ENCODE measurements around the gene MBNL2.

MBNL2 gene

DNA sequence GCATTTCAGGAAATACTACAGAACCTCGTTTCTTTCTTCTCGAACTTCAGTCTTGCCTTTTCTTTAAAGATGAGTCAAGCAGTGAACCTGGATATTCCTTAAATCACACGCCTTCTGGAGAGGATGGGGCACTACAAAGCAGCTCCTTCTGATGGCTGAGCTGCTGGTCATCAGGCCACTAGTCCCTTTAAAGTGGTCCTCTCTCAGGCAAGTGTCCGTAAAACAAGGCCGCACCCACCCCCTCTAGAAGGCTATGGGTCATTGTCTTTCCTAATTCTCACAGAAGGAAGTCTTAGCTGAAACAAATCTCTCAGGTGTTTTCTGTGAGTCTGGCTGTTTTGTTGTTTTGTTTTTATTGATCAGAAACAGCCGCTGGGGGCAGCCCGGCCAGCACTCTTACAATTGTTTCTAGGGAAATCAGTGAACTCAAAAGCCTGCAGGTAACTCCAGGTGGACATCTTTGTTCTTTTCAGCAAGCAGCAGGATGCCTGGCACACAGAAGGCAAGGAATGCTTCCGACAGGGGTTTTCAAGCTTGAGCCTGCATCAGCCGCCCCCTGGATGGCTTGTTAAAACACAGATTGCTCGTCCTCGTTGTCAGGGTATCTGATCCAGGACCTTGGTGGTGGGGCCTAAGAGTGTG lies 45.4 kb downstream of the MBNL2 start:
- peak overlapping the region; percentile 10 for H3K27ac ChIP-seq (ENCODE audit: low read depth, low read length)
- peaks cover 50% of the 10 kb centered on the region for H3K4me1 ChIP-seq (ENCODE audit: insufficient read depth, low read length)
- H3K36me3 ChIP-seq (ENCODE audit: insufficient read depth, low read length) = peaks cover 6% of the 10 kb centered on the region
- H3K27me3 ChIP-seq (ENCODE audit: control insufficient read depth in 1 of 2, insufficient read depth in 2 of 2, low read length in 2 of 2) = no peaks in the 10 kb centered on the region
- H3K9ac ChIP-seq (ENCODE audit: low read length) = no peak overlapping the region
- no peak overlapping the region for H3K4me3 ChIP-seq (ENCODE audit: low read depth in 1 of 2, low read length in 2 of 2)
- no peaks in the 10 kb centered on the region for H3K9me3 ChIP-seq (ENCODE audit: low read length)

DNA sequence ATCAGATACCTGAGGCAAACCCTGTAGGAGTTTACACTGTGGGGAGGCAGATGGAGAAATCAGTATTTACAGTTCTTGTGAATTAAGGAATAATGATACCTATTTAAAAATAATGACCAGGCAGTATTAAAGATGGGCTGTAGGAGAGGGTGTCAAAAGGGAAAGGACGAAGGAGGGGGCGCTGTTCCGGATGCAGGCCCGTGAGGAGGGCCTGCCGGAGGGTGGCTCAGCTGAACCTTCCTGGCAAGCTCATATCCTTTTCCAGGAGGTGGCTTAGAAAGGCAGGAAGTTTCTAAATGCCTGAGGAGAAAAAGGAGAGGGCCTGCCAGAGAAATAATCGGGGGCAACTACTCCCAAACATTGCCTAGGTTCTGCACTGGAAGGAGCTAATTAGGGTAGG lies 46.6 kb downstream of the MBNL2 start:
- Histone ChIP-seq H3K4me3 (ENCODE audit: low read depth in 1 of 2, low read length in 2 of 2) (peak overlapping the region in 1 of 2 donors; percentile 3), H3K9ac (ENCODE audit: low read length) (no peak overlapping the region), H3K4me1 (ENCODE audit: insufficient read depth, low read length) (peaks cover 59% of the 10 kb centered on the region), H3K9me3 (ENCODE audit: low read length) (no peaks in the 10 kb centered on the region), H3K27me3 (ENCODE audit: control insufficient read depth in 1 of 2, insufficient read depth in 2 of 2, low read length in 2 of 2) (no peaks in the 10 kb centered on the region), H3K36me3 (ENCODE audit: insufficient read depth, low read length) (peaks cover 6% of the 10 kb centered on the region), H3K27ac (ENCODE audit: low read depth, low read length) (peak overlapping the region; percentile 46)

DNA sequence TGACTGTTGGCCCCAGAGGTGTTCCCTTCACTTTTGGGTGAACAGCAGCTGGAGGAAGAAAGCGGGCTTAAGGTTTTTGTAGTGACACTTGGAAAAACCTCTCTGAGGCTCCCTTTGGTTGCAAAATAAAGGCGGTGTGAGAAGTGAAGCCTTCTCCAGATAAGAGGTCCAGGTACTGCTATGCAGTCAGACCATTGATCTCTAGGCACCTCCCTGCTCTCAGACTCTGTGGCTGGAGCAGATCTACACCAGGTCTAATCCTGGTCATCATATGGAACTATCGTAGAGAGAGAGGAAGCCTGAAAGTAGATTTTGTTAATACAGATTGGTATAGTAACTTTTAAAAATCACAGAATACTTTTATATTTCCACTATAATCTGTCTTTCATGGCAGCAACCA lies 47.5 kb downstream of the MBNL2 start:
- Histone ChIP-seq H3K27me3 (ENCODE audit: control insufficient read depth in 1 of 2, insufficient read depth in 2 of 2, low read length in 2 of 2) (no peaks in the 10 kb centered on the region), H3K4me1 (ENCODE audit: insufficient read depth, low read length) (peaks cover 65% of the 10 kb centered on the region), H3K36me3 (ENCODE audit: insufficient read depth, low read length) (peaks cover 6% of the 10 kb centered on the region), H3K4me3 (ENCODE audit: low read depth in 1 of 2, low read length in 2 of 2) (no peak overlapping the region), H3K27ac (ENCODE audit: low read depth, low read length) (no peak overlapping the region), H3K9me3 (ENCODE audit: low read length) (no peaks in the 10 kb centered on the region), H3K9ac (ENCODE audit: low read length) (no peak overlapping the region)

DNA sequence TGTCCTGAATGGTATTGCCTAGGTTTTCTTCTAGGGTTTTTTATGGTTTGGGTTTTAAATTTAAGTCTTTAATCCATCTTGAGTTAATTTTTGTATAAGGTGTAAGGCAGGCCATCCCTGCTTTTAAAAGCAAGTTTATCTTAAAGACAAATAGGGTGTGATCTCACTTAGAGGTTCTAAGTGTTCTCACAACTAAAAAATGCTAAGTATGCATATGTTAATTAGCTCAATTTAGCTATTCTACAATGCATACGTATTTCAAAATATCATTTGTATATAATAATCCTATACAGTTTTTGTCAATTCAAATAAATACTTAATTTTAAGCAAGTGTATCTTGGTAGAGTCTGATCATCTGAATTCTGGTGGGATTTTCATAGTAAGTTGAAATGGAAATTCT lies 50.4 kb downstream of the MBNL2 start:
- Histone ChIP-seq H3K4me3 (ENCODE audit: low read depth in 1 of 2, low read length in 2 of 2) (no peak overlapping the region), H3K27ac (ENCODE audit: low read depth, low read length) (no peak overlapping the region), H3K9ac (ENCODE audit: low read length) (no peak overlapping the region), H3K9me3 (ENCODE audit: low read length) (no peaks in the 10 kb centered on the region), H3K4me1 (ENCODE audit: insufficient read depth, low read length) (peaks cover 67% of the 10 kb centered on the region), H3K27me3 (ENCODE audit: control insufficient read depth in 1 of 2, insufficient read depth in 2 of 2, low read length in 2 of 2) (no peaks in the 10 kb centered on the region), H3K36me3 (ENCODE audit: insufficient read depth, low read length) (peaks cover 16% of the 10 kb centered on the region)

DNA sequence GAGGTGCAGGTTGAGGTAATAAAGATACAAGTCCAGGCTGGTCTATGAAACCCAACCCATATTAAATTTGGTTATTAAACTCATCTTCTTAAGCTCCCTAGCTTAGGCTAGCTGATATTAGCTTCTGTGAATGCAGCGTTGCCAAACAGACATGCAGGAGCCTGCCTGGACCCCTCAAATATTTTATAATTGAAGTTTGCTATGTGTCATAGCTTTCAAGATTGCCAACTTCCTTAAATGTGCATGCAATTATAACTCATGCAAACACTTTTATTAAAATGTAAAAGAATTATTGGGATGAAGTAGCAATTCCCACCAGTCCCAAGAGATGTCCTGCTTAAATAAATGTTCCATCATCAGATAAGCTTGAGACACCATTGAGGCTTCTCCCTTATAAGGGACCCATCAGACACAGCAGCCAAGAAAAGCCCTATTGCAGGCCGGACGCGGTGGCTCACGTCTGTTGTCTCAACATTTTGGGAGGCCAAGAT lies 51.3 kb downstream of the MBNL2 start:
- Histone ChIP-seq H3K27ac (ENCODE audit: low read depth, low read length) (peak overlapping the region; percentile 57), H3K27me3 (ENCODE audit: control insufficient read depth in 1 of 2, insufficient read depth in 2 of 2, low read length in 2 of 2) (no peaks in the 10 kb centered on the region), H3K4me1 (ENCODE audit: insufficient read depth, low read length) (peaks cover 65% of the 10 kb centered on the region), H3K9me3 (ENCODE audit: low read length) (no peaks in the 10 kb centered on the region), H3K4me3 (ENCODE audit: low read depth in 1 of 2, low read length in 2 of 2) (no peak overlapping the region), H3K9ac (ENCODE audit: low read length) (no peak overlapping the region), H3K36me3 (ENCODE audit: insufficient read depth, low read length) (peaks cover 12% of the 10 kb centered on the region)

DNA sequence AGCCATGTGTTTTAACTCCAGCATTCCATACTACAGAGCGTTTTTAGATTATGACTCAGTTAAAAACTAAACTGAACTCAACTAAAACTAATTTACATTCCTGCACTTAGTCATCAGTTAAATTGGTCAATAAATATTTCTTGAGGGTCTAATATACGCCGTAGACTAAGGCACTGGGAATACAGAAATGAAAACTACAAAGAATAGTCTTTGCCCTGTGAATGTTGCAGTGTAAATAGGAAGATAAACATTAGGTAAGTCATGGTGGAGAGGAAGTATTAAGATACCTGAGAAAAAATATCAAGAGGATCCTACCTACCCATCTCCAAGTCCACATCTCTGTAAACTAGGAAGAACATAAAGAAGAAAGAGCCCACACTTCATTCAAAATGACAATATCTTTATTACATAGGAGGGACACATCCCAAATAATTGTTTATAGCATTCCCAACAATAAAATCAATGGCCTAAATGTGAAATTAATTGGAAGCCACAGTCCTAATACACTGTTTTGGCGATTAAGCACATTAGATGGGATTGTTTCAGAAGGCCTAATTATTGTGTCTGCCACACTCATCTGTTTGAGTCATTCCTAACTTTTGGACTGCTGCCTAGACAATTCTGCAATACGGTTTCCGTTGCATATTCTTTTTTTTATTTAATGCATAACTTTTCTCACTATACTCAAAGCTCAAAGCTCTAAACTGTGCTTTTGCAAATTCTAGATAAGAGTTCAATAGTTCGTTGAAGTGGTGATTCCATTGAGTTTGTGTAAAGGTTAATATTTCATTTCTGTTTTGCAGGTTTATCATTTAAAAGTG lies 52.9 kb downstream of the MBNL2 start:
- H3K9me3 ChIP-seq (ENCODE audit: low read length) = no peaks in the 10 kb centered on the region
- H3K9ac ChIP-seq (ENCODE audit: low read length) = no peak overlapping the region
- no peak overlapping the region for H3K4me3 ChIP-seq (ENCODE audit: low read depth in 1 of 2, low read length in 2 of 2)
- peak overlapping the region; percentile 67 for H3K27ac ChIP-seq (ENCODE audit: low read depth, low read length)
- peaks cover 64% of the 10 kb centered on the region for H3K4me1 ChIP-seq (ENCODE audit: insufficient read depth, low read length)
- peaks cover 12% of the 10 kb centered on the region for H3K36me3 ChIP-seq (ENCODE audit: insufficient read depth, low read length)
- no peaks in the 10 kb centered on the region for H3K27me3 ChIP-seq (ENCODE audit: control insufficient read depth in 1 of 2, insufficient read depth in 2 of 2, low read length in 2 of 2)

DNA sequence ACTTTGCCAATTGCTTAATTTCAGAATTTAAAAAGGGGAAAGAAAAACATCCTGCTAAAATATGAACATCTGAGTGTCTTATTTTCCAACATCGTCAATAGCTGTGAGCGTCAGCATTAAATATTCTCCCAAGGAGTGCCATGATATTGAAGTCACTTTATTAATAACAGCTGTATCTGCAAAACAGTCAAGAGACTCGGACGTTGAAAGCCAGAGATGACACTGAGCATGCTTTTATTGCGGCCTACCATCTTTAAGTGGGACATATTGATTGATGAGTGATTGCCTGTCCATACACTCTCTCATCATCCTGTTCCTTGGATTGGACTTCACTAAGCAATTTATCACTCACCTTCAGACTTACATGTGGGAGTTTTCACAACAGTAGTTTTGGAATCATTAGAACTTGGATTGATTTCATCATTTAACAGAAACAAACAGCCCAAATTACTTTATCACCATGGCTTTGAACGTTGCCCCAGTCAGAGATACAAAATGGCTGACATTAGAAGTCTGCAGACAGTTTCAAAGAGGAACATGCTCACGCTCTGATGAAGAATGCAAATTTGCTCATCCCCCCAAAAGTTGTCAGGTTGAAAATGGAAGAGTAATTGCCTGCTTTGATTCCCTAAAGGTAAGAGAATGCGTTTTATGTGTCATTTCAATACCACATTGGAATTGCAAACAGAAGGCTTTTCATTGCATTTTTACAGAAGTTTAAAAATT lies 53.8 kb downstream of the MBNL2 start:
- Histone ChIP-seq H3K9me3 (ENCODE audit: low read length) (no peaks in the 10 kb centered on the region), H3K9ac (ENCODE audit: low read length) (no peak overlapping the region), H3K27me3 (ENCODE audit: control insufficient read depth in 1 of 2, insufficient read depth in 2 of 2, low read length in 2 of 2) (no peaks in the 10 kb centered on the region), H3K4me1 (ENCODE audit: insufficient read depth, low read length) (peaks cover 73% of the 10 kb centered on the region), H3K4me3 (ENCODE audit: low read depth in 1 of 2, low read length in 2 of 2) (no peak overlapping the region), H3K27ac (ENCODE audit: low read depth, low read length) (peak overlapping the region; percentile 67), H3K36me3 (ENCODE audit: insufficient read depth, low read length) (peaks cover 12% of the 10 kb centered on the region)

DNA sequence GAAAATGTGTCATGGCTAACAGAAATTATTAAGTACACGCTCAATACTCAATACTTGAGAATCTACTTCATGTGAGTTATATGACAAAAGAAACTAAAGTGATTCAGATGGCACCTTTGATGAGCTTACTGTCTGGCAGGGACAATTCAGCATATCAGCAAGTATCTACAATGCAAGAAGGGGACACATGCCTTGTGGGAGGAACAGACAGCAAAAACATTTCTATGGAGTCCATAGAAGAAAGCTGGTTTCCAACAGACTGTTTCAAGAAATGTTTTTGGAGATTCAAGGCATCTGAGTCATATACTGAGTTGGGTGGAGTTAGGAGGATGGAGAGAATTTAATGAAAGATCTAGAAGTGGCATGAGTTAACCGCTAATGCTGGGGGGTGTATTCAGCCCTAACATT lies 54.7 kb downstream of the MBNL2 start:
- Histone ChIP-seq H3K9ac (ENCODE audit: low read length) (no peak overlapping the region), H3K4me3 (ENCODE audit: low read depth in 1 of 2, low read length in 2 of 2) (no peak overlapping the region), H3K27me3 (ENCODE audit: control insufficient read depth in 1 of 2, insufficient read depth in 2 of 2, low read length in 2 of 2) (no peaks in the 10 kb centered on the region), H3K4me1 (ENCODE audit: insufficient read depth, low read length) (peaks cover 82% of the 10 kb centered on the region), H3K9me3 (ENCODE audit: low read length) (no peaks in the 10 kb centered on the region), H3K36me3 (ENCODE audit: insufficient read depth, low read length) (peaks cover 12% of the 10 kb centered on the region), H3K27ac (ENCODE audit: low read depth, low read length) (peak overlapping the region; percentile 67)

DNA sequence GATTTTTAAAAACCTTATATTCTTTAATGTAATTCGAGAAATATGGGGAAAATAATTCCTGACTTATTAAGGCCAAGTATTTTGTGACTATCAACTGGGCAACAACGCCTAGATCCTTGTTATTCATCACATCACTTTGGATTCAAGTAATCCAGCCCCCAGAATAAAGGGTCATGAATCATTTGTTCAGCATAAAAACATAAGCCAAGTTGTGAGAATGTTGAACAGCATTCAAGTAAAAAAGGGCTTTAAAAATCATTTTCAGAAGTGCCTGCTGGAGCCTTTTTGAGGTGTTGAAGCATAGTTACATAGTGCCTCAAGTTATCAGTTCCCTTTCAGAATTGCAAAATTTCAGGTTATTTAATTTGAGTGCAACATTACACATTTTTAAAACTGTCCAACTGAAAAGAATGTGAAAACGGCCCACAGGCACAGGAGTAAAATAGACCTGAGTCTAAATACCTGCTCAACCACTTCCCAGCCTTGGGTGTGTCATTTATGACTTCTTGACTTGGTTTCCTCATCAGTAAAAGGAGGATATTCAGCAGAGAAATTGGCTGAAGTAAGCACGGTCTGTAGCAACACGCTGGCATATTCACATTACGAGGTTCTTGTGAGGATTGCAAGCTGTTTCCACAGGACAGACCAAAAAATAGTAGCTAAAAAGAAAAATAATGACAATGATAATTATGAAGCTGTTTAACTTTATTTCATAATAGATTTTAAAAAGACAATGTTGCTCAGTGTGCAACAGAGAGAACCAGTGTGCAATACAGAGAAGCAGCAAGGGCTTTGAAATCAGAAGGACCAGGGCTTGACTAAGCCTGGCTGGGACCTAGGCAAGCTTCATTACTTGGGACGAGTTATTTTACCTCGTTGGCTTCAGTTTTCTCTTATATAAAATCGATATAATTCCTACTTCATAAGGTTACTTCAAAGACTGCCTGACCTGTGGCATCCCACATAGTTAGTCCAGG lies 56.6 kb downstream of the MBNL2 start:
- Histone ChIP-seq H3K4me3 (ENCODE audit: low read depth in 1 of 2, low read length in 2 of 2) (no peak overlapping the region), H3K27me3 (ENCODE audit: control insufficient read depth in 1 of 2, insufficient read depth in 2 of 2, low read length in 2 of 2) (no peaks in the 10 kb centered on the region), H3K9me3 (ENCODE audit: low read length) (no peaks in the 10 kb centered on the region), H3K9ac (ENCODE audit: low read length) (no peak overlapping the region), H3K4me1 (ENCODE audit: insufficient read depth, low read length) (peaks cover 87% of the 10 kb centered on the region), H3K27ac (ENCODE audit: low read depth, low read length) (peak overlapping the region; percentile 63), H3K36me3 (ENCODE audit: insufficient read depth, low read length) (peaks cover 12% of the 10 kb centered on the region)

DNA sequence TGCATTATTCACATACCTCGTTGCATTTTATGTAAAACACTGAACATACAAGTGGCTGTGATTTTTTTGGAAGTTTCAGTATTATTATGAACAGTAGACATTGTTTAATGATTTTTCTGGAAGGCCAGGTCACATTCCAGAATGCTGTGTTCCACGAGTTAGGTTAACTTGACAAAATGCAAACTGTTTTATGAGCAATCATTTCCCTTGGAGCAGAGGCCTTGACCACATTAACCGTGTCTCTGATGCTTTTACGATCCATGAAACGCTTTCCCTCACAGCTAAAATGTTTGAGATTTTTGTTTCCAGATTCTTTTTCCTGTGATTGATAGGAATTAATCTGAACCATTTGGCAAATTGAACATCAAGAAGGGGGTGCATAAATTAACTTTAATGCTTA lies 57.8 kb downstream of the MBNL2 start:
- no peaks in the 10 kb centered on the region for H3K27me3 ChIP-seq (ENCODE audit: control insufficient read depth in 1 of 2, insufficient read depth in 2 of 2, low read length in 2 of 2)
- H3K9ac ChIP-seq (ENCODE audit: low read length) = peak overlapping the region; percentile 23
- H3K4me1 ChIP-seq (ENCODE audit: insufficient read depth, low read length) = peaks cover 85% of the 10 kb centered on the region
- peaks cover 12% of the 10 kb centered on the region for H3K36me3 ChIP-seq (ENCODE audit: insufficient read depth, low read length)
- H3K4me3 ChIP-seq (ENCODE audit: low read depth in 1 of 2, low read length in 2 of 2) = peak overlapping the region in 1 of 2 donors; percentile 2
- no peaks in the 10 kb centered on the region for H3K9me3 ChIP-seq (ENCODE audit: low read length)
- H3K27ac ChIP-seq (ENCODE audit: low read depth, low read length) = peak overlapping the region; percentile 86

Measured in muscle layer of colon (tissue), 2 donors.